Uterus (tissue), 2 donors: ENCODE results near the gene CXXC4.

ENCODE experiments used
- POLR2A ChIP-seq, 2 donors: fragments of 450-650 bp; IDR thresholded peaks; one replicate each; pipeline ENCODE4 v1.6.1; 2016; ENCODE audit warnings: antibody characterized with exemption in 2 of 2, mild to moderate bottlenecking in 1 of 2, moderate library complexity in 1 of 2
- TF ChIP-seq, protein P1 (sequence below), 4 experiments: fragments of 200-600 bp in 2 of 4; fragments of 450-650 bp in 2 of 4; sonication (generic) in 2 of 4; IDR thresholded peaks; one replicate each; pipeline ENCODE4 v1.5.1; 2016 to 2019; ENCODE audit warnings: antibody characterized with exemption in 4 of 4, mild to moderate bottlenecking in 2 of 4, moderate library complexity in 1 of 4

DNA sequence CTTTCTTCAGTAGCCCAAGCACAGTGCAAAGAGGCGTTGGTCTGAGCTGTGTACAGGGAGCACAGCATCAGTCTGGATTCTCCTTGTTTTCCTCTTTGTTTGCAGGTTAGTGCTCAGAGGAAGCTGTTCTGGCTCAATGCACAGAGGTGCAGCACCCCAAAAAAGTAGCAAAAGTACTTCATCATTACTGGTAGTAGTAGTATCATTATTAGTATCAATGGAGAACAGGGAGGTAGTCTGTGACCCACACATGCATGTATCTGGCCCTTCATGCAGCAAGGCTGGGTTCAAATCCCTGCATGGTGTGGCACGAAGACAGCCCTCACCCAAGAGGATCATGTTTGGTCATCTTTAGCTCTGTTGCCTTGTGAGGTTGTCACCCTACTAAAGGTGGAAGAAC, 68.7 kb downstream of the CXXC4 start:
- TF ChIP-seq POLR2A (IDR thresholded peaks at IDR 0.05), result no peak
- TF ChIP-seq, protein P1, sequence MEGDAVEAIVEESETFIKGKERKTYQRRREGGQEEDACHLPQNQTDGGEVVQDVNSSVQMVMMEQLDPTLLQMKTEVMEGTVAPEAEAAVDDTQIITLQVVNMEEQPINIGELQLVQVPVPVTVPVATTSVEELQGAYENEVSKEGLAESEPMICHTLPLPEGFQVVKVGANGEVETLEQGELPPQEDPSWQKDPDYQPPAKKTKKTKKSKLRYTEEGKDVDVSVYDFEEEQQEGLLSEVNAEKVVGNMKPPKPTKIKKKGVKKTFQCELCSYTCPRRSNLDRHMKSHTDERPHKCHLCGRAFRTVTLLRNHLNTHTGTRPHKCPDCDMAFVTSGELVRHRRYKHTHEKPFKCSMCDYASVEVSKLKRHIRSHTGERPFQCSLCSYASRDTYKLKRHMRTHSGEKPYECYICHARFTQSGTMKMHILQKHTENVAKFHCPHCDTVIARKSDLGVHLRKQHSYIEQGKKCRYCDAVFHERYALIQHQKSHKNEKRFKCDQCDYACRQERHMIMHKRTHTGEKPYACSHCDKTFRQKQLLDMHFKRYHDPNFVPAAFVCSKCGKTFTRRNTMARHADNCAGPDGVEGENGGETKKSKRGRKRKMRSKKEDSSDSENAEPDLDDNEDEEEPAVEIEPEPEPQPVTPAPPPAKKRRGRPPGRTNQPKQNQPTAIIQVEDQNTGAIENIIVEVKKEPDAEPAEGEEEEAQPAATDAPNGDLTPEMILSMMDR (IDR thresholded peaks at IDR 0.05), result no peak
